ENCODE data around the gene CDKN3. TPM values are rescaled to one million over a fixed set of nuclear protein-coding genes. Genes with fewer than 3 reads are reported as not detected.

CDKN3 gene
- total RNA-seq, 4 donors from 2014 or later: 3.0 to 4.0 TPM; not detected in 2

GRCh38 chr14:54360667-54361066 lies 36.1 kb upstream of the CDKN3 start:
- Histone ChIP-seq H3K27ac (no peak overlapping the region), H3K36me3 (no peaks in the 10 kb centered on the region), H3K9me3 (no peaks in the 10 kb centered on the region), H3K4me3 (no peak overlapping the region), H3K4me1 (peaks cover 0 to 3% (median 0%) of the 10 kb centered on the region in 4 donors), H3K27me3 (no peaks in the 10 kb centered on the region)
- DNase-seq: no peak
- in situ Hi-C loops (cut with MboI; ENCODE audit: low pct_ligation_motif_present in 1 of 4, low pct_unique_long_range_greater_than_20kb in 1 of 4, low sequenced_read_pairs in 3 of 4) (no loop called here), intact Hi-C loops (cut with DNase I; ENCODE audit: low total_unique reads) (no loop called here)
- 57 to 100% methylated on average over 1 of the region's 1 CpG for WGBS, 2 donors (ENCODE audit: low coverage in 1 of 2)
- TF ChIP-seq POLR2AphosphoS5 (IDR thresholded peaks at IDR 0.05): no peak
- no peak for TF ChIP-seq EP300 (IDR thresholded peaks at IDR 0.05; ENCODE audit: low read depth)
- TF ChIP-seq CTCF (IDR thresholded peaks at IDR 0.05): no peak
- TF ChIP-seq POLR2A (IDR thresholded peaks at IDR 0.05): no peak

- intact Hi-C loops (cut with DNase I; ENCODE audit: low total_unique reads) (no loop called here), in situ Hi-C loops (cut with MboI; ENCODE audit: low pct_ligation_motif_present in 1 of 4, low pct_unique_long_range_greater_than_20kb in 1 of 4, low sequenced_read_pairs in 3 of 4) (no loop called here)
- no peak for DNase-seq
- Histone ChIP-seq H3K4me3 (no peak overlapping the region), H3K4me1 (peaks cover 0 to 6% (median 0%) of the 10 kb centered on the region in 4 donors), H3K9me3 (no peaks in the 10 kb centered on the region), H3K27ac (no peak overlapping the region), H3K36me3 (no peaks in the 10 kb centered on the region), H3K27me3 (no peaks in the 10 kb centered on the region)
- 88% methylated on average over 5 of the region's 5 CpGs for WGBS, 2 donors (ENCODE audit: low coverage in 1 of 2)
- TF ChIP-seq EP300 (IDR thresholded peaks at IDR 0.05; ENCODE audit: low read depth) (no peak), CTCF (IDR thresholded peaks at IDR 0.05) (no peak)
Measured at GRCh38 chr14:54362089-54362504, 34.7 kb upstream of the CDKN3 start.

- in situ Hi-C loops (cut with MboI; ENCODE audit: low pct_ligation_motif_present in 1 of 4, low pct_unique_long_range_greater_than_20kb in 1 of 4, low sequenced_read_pairs in 3 of 4): no loop called here
Measured at GRCh38 chr14:54362759-54363437, 33.9 kb upstream of the CDKN3 start.

More at GRCh38 chr14:54362759-54363437, 33.9 kb upstream of the CDKN3 start:
- no peak overlapping the region for H3K4me3 ChIP-seq
- H3K9me3 ChIP-seq: no peaks in the 10 kb centered on the region
- TF ChIP-seq CTCF (IDR thresholded peaks at IDR 0.05): no peak
- TF ChIP-seq EP300 (IDR thresholded peaks at IDR 0.05; ENCODE audit: low read depth): no peak
- TF ChIP-seq POLR2AphosphoS5 (IDR thresholded peaks at IDR 0.05): no peak
- H3K27ac ChIP-seq: no peak overlapping the region
- WGBS, 2 donors (ENCODE audit: low coverage in 1 of 2): 63 to 64% methylated on average over 5 of the region's 5 CpGs
- H3K36me3 ChIP-seq: no peaks in the 10 kb centered on the region
- intact Hi-C loops (cut with DNase I; ENCODE audit: low total_unique reads): no loop called here
- H3K4me1 ChIP-seq: peaks cover 0 to 10% (median 0%) of the 10 kb centered on the region in 4 donors
- no peak for DNase-seq
- H3K27me3 ChIP-seq: no peaks in the 10 kb centered on the region

All from transverse colon (tissue), 4 donors.